MM.1S (cell line): Measurements from ENCODE around the gene C19orf67.

ENCODE experiments used
- EZH2 ChIP-seq: fragments of 300-600 bp; sonication (generic); optimal IDR thresholded peaks from 2 replicates; pipeline ENCODE3; 2017; ENCODE audit warnings: low read depth, mild to moderate bottlenecking, antibody characterized with exemption, low read length, mixed read lengths
- EZH2phosphoT487 ChIP-seq: fragments of 300-600 bp; sonication (generic); IDR thresholded peaks from 2 replicates; pipeline ENCODE4 v1.6.1; 2018; ENCODE audit warnings: antibody characterized with exemption, low read length
- TF ChIP-seq, protein P1 (sequence below): fragments of 300-600 bp; sonication (generic); IDR thresholded peaks from 2 replicates; pipeline ENCODE4 v1.5.1; 2016; ENCODE audit warnings: antibody characterized with exemption, low read length, mixed read lengths

DNA sequence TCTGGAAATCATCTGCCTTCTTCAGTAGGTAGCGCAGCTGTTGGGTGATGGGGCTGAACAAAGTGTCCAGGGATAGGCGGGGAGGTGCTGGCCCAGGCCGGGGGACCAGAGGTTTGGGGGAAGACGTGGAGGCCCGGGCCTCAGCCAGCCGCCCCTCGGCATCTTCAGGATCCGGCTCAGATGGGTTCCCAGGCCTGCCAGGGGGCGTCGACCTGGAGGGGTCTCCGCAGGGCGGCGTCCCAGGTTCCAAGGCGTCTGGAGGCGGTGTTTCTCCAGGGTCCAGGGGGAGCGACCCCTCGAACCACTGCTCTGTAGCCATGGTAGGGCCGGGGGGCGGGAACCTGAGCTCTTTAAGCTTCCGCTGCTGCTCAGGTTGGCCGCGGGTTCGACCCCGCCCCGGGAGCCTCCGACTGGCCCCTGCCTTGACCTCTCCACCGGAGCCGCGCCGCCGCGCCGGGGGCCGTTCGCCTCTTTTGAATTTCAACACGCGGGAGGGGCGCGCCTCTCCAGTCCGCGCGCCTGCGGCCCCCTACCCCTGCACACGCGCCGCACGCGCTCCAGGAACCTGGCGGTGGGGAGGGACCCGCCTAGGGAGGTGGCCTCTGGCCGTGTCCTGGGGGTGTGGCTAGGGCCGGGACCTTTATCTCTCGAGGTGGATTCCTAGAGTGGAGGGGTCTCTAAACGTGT, at the start of gene C19orf67:
- TF ChIP-seq, protein P1, sequence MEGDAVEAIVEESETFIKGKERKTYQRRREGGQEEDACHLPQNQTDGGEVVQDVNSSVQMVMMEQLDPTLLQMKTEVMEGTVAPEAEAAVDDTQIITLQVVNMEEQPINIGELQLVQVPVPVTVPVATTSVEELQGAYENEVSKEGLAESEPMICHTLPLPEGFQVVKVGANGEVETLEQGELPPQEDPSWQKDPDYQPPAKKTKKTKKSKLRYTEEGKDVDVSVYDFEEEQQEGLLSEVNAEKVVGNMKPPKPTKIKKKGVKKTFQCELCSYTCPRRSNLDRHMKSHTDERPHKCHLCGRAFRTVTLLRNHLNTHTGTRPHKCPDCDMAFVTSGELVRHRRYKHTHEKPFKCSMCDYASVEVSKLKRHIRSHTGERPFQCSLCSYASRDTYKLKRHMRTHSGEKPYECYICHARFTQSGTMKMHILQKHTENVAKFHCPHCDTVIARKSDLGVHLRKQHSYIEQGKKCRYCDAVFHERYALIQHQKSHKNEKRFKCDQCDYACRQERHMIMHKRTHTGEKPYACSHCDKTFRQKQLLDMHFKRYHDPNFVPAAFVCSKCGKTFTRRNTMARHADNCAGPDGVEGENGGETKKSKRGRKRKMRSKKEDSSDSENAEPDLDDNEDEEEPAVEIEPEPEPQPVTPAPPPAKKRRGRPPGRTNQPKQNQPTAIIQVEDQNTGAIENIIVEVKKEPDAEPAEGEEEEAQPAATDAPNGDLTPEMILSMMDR = no peak
- TF ChIP-seq EZH2 = no peak
- no peak for TF ChIP-seq EZH2phosphoT487
